Measurements from ENCODE around the gene GTF3C2. TPM values are rescaled to one million over a fixed set of nuclear protein-coding genes. Genes with fewer than 3 reads are reported as not detected.

GTF3C2 gene
- total and polyA plus RNA-seq, 12 donors, result 30.6 to 73.9 (median 51.3) TPM

DNA sequence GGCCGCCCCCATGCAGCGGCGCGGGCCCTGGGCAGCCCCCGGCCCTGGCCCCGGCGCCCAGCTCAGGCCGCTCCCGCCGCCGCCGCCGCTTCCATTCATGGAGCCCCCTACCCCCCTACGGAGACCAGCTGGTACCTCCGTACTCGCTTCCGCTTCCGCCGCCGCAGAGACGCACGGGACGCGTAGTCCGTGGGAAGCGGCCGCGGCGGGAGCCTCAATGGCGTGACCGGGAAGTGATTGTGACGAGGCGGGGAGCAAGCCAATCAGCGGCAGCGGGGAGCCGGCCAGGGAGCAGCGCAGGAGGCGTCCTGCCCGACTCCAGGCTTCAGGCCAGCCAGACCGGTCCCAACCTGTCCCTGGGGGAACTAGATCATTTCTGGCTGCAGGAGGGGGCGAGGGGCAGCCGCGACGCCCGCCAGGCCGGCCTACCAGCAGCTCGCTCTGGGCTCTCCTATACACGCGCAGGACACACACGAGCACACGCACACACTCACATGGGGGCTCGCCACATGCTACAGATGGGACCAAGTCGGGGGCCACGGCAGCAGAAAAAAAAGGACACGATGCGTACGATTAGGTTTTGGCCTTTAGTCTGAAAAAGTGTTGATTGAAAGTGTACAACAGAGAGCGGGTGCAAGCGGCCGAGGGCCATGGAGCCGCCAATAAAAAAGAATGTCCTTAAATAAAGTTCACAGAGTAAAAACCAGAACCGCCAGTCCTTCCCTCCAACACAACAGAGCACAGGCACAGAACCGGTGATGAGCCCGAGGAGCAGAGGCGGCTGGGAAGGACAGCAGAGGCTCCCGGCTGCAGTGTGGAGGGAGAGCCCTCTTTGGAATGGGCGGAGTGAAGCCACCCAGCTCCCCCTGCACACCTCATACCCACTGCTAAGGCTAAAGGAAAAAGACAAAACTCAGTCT, 24.3 kb upstream of the GTF3C2 start, which contains the start of gene ZNF513:
TSS of gene ZNF513 (minus strand) at position 109 of the 920 bp plus-strand sequence. CDS start 208 bp downstream, outside the sequence.
- Histone ChIP-seq H3K36me3 (replicated peaks in 1 of 2) (peaks cover 0 to 67% of the 10 kb centered on the region in 2 donors), H3K27me3 (no peaks in the 10 kb centered on the region), H3K4me3 (peak within 1 kb of the TSS; percentile 5 to 81 (median 42)), H3K4me1 (replicated peaks in 1 of 2) (peaks cover 4 to 23% of the 10 kb centered on the region in 2 donors), H3K27ac (peak within 1 kb of the TSS; percentile 58 to 94 (median 85)), H3K9me3 (replicated peaks in 1 of 3) (no peaks in the 10 kb centered on the region)
- TF ChIP-seq CTCF (IDR thresholded peaks at IDR 0.05), result no peak
- TF ChIP-seq POLR2A (IDR thresholded peaks at IDR 0.05), result peak; percentile 30 to 81
- intact Hi-C loops (cut with DNase I), result no loop called here
- DNase-seq, result peak; percentile 96 to 98 (median 98)
- 11 to 46% (median 21%) methylated on average over 21 to 67 of the region's 67 CpGs for WGBS, 4 donors

DNA sequence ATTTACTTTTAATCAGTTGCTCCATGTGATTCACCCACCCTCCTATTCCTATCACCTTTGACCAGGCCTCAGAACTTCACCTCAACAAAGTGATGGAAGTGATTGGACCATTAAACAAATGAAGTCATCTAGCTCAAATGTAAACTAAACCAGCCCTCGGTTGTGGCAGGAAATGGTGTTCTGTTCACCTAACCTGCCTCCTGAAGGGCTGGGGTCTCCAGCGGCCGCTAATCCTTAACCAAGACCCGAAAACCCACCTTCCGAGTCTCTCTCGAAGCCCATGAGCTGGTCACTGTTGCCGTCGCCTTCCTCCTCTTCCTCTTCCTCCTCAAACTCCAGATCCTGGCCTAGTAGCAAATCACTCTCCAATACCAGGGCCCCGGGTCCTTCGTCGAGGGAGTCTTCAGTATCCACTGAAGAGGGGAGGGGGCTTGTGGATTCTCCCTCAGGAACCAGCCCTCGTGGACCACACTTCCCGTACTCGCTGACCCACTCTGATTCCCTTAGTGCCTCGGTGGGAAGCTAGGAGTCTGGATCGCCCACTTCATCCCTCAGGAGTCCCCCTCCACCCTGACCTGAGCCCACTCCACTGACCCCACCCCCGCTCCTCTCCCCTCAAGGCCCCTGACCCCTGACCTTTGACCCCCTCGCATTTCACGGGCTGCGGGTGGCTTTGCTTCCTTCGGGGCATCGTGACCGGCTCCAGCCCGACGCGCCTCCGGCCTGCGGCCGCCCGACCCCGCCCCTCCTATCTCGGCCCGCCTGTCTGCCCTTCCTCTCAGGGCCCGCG, 23.5 kb upstream of the GTF3C2 start:
- Histone ChIP-seq H3K36me3 (replicated peaks in 1 of 2) (peaks cover 0 to 67% of the 10 kb centered on the region in 2 donors), H3K27ac (peak overlapping the region; percentile 58 to 94 (median 85)), H3K4me3 (peak overlapping the region; percentile 5 to 81 (median 42)), H3K4me1 (replicated peaks in 1 of 2) (peaks cover 4 to 23% of the 10 kb centered on the region in 2 donors), H3K9me3 (replicated peaks in 1 of 3) (no peaks in the 10 kb centered on the region), H3K27me3 (no peaks in the 10 kb centered on the region)
- peak; percentile 68 to 85 (median 77) for DNase-seq
- peak in 1 of 2 donors; percentile 17 for TF ChIP-seq POLR2A (IDR thresholded peaks at IDR 0.05)
- TF ChIP-seq CTCF (IDR thresholded peaks at IDR 0.05), result no peak
- 0 to 2% (median 1%) methylated on average over 29 to 35 of the region's 35 CpGs for WGBS, 4 donors
- intact Hi-C loops (cut with DNase I), result no loop called here

- Histone ChIP-seq H3K4me3 (peak overlapping the region in 1 of 4 donors; percentile 81), H3K36me3 (replicated peaks in 1 of 2) (peaks cover 0 to 67% of the 10 kb centered on the region in 2 donors), H3K27me3 (no peaks in the 10 kb centered on the region), H3K27ac (peak overlapping the region; percentile 58 to 94 (median 85)), H3K9me3 (replicated peaks in 1 of 3) (no peaks in the 10 kb centered on the region), H3K4me1 (replicated peaks in 1 of 2) (peaks cover 4 to 23% of the 10 kb centered on the region in 2 donors)
- TF ChIP-seq CTCF (IDR thresholded peaks at IDR 0.05), result no peak
- TF ChIP-seq POLR2A (IDR thresholded peaks at IDR 0.05), result no peak
- intact Hi-C loops (cut with DNase I), result no loop called here
- no peak for DNase-seq
- WGBS, 4 donors, result 73 to 80% (median 75%) methylated on average over 2 of the region's 2 CpGs
Observed at GRCh38 chr2:27379383-27379835, 22.8 kb upstream of the GTF3C2 start.

Data from adrenal gland (tissue), 12 donors.